Left kidney (tissue), 2 donors: Measurements from ENCODE around the gene MT4. TPM values are rescaled to one million over a fixed set of nuclear protein-coding genes. Genes with fewer than 3 reads are reported as not detected.
"Not testable (repeated sequence)": the region's sequence is repeated elsewhere in the genome, so short reads cannot be mapped to it uniquely, and the experiment has no call there.

Experiments used
- DNase-seq: peaks from one replicate; pipeline ENCODE4 v3.0.0-alpha.2; 2013
- polyA plus RNA-seq: library from polyadenylated mRNA; unstranded; fragments of 120-200 nt; gene quantifications from one replicate; pipeline ENCODE4 v1.2.1, GENCODE V29; 2013; ENCODE audit not compliant: insufficient read length

The MT4 gene
- polyA plus RNA-seq, 1 donor, result not detected

- DNase-seq, result no peak
Observed at GRCh38 chr16:56558024-56558747, 6.7 kb upstream of the MT4 start.

GRCh38 chr16:56559109-56559508 is 5.8 kb upstream of the MT4 start:
- DNase-seq, result no peak

- DNase-seq, result no peak
Observed at GRCh38 chr16:56560447-56560846, 4.4 kb upstream of the MT4 start.

- no peak for DNase-seq
Observed at GRCh38 chr16:56561126-56561525, 3.7 kb upstream of the MT4 start.

GRCh38 chr16:56569971-56570370 is 5.1 kb downstream of the MT4 start:
- DNase-seq, result no peak

GRCh38 chr16:56571525-56571924 is 6.7 kb downstream of the MT4 start:
- DNase-seq, result no peak

- no peak for DNase-seq
Observed at GRCh38 chr16:56574625-56575024, 9.8 kb downstream of the MT4 start.

GRCh38 chr16:56576585-56577299 is 11.9 kb downstream of the MT4 start:
- DNase-seq, result no peak

- DNase-seq, result no peak
Observed at GRCh38 chr16:56577300-56577625, 12.4 kb downstream of the MT4 start.

- DNase-seq, result no peak
Observed at GRCh38 chr16:56580391-56581048, 15.6 kb downstream of the MT4 start.

GRCh38 chr16:56582911-56583310 is 18.0 kb downstream of the MT4 start:
- DNase-seq, result not testable (repeated sequence)

GRCh38 chr16:56583351-56584168 is 18.7 kb downstream of the MT4 start:
- no peak for DNase-seq

GRCh38 chr16:56584276-56584675 is 19.4 kb downstream of the MT4 start:
- DNase-seq, result no peak

- no peak for DNase-seq
Observed at GRCh38 chr16:56588781-56589140, 23.9 kb downstream of the MT4 start.

- peak; percentile 38 for DNase-seq
Observed at GRCh38 chr16:56589141-56590039, 24.5 kb downstream of the MT4 start, which contains the start of gene MT3. Gene MT3 (plus strand): TSS chr16:56589528. CDS start chr16:56589591, 63 bp downstream.

- no peak for DNase-seq
Observed at GRCh38 chr16:56591377-56592060, 26.6 kb downstream of the MT4 start.

GRCh38 chr16:56593573-56594291 is 28.9 kb downstream of the MT4 start:
- no peak for DNase-seq

GRCh38 chr16:56594292-56594619 is 29.4 kb downstream of the MT4 start:
- DNase-seq, result no peak

GRCh38 chr16:56600398-56600999 is 35.6 kb downstream of the MT4 start:
- no peak for DNase-seq

GRCh38 chr16:56601325-56601724 is 36.5 kb downstream of the MT4 start:
- no peak for DNase-seq
